Measurements from ENCODE around the gene NFATC1. TPM values are rescaled to one million over a fixed set of nuclear protein-coding genes. Genes with fewer than 3 reads are reported as not detected.
A peak's percentile ranks its signal among the peaks of the same experiment; 100 is the strongest.

The NFATC1 gene
- total RNA-seq, 2 donors from 2014 or later = 5.2 to 5.9 TPM

DNA sequence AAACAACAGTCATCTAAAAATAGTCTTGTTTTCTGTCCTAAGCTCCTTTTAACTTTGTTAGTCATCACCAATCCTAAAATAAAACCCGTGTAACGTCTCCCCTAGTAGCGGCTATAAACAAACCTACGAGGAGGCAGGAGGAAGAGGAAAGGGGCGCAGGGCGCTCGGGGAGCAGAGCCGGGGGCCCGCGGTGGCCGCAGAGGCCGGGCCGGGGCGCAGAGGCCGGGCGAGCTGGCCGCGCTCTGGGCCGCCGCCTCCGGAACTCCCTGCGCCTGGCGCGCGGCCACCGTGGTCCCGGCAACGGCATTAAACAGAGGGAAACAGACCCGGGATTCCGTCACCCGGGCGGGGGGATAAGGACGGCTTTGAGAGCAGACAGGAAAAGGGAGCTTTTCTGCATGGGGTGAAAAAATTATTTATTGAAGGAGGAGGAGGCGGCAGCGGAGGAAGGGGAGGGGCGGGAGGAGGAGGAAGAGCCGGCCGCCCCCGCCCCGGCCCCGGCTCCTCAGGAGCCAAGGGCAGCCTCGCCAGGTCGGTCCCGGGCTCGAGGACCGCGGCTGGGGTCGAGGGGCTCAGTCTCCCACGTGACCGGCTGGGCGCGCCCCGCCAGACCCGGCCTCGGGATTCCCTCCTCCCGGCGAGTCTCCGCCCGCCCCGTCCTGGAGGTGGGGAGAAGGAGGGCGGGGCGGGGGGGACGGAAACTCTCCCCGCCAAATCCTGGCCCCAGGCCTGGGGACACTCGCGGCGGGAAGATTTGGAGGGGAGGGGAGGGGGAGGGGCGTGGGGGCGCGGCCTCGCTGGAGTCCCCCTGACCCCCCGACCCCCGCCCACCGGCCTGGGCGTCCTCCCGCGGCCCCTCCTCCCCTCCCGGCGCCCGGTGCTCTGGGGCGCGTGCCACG, 1.8 kb upstream of the NFATC1 start:
- intact Hi-C loops (cut with DNase I) = no loop called here
- Histone ChIP-seq H3K4me1 (peaks cover 30% of the 10 kb centered on the region), H3K36me3 (replicated peaks in 1 of 2; ENCODE audit: insufficient read depth in 1 of 2, low read depth in 2 of 2) (no peaks in the 10 kb centered on the region), H3K27me3 (peaks cover 0 to 24% of the 10 kb centered on the region in 2 donors), H3K27ac (peak overlapping the region in 3 of 4 donors; percentile 66 to 83 (median 82)), H3K9me3 (no peaks in the 10 kb centered on the region), H3K4me3 (peak overlapping the region; percentile 1 to 20)
- DNase-seq (peak; percentile 91 to 94 (median 94)), ATAC-seq (peak; percentile 89)
- 0 to 1% methylated on average over 41 to 72 of the region's 83 CpGs for WGBS, 2 donors
- peak in 2 of 3 donors; percentile 43 to 55 for TF ChIP-seq POLR2A (IDR thresholded peaks at IDR 0.05)
- TF ChIP-seq, protein P1, sequence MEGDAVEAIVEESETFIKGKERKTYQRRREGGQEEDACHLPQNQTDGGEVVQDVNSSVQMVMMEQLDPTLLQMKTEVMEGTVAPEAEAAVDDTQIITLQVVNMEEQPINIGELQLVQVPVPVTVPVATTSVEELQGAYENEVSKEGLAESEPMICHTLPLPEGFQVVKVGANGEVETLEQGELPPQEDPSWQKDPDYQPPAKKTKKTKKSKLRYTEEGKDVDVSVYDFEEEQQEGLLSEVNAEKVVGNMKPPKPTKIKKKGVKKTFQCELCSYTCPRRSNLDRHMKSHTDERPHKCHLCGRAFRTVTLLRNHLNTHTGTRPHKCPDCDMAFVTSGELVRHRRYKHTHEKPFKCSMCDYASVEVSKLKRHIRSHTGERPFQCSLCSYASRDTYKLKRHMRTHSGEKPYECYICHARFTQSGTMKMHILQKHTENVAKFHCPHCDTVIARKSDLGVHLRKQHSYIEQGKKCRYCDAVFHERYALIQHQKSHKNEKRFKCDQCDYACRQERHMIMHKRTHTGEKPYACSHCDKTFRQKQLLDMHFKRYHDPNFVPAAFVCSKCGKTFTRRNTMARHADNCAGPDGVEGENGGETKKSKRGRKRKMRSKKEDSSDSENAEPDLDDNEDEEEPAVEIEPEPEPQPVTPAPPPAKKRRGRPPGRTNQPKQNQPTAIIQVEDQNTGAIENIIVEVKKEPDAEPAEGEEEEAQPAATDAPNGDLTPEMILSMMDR (IDR thresholded peaks at IDR 0.05) = no peak

DNA sequence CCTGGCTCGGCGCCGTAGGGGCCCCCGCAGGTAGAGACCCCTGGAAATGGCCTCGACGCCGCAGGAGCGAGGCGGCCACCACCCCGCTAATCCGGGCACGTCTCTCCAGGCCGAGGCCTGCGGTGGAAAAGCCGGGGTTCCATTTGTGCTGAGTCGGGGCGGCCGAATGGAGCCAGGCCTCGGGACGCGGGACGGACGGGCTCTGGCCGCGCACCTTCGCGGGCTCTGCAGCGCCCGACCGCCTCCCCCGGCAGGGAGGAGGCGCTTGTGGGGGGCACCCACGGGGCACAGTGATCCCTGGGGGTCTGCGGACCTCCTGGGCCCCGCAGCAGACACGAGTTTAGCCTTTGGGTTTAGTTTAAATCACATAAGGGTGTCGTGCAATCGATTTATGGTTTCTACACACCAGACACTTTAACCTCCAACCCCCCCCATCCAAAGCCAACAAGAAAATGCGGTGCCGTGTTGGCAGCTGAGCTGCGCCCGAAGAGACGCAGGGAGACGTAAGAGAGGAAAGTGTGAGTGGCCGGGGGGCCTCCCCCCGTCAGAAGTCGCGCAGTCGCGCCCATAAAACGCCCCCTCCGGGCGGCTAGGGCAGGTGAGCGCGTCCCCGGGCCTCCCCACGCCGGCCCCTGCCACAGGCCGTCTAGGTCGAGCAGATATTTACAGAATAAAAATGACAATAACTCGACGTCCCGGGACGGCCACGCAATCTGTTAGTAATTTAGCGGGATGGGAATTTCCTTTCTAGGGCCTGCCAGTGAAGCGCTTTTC, 1.0 kb upstream of the NFATC1 start:
- no peaks in the 10 kb centered on the region for H3K36me3 ChIP-seq (replicated peaks in 1 of 2; ENCODE audit: insufficient read depth in 1 of 2, low read depth in 2 of 2)
- H3K27ac ChIP-seq = peak overlapping the region in 3 of 4 donors; percentile 66 to 83 (median 82)
- peaks cover 37% of the 10 kb centered on the region for H3K4me1 ChIP-seq
- no peaks in the 10 kb centered on the region for H3K9me3 ChIP-seq
- DNase-seq (peak in 2 of 4 donors; percentile 35 to 41), ATAC-seq (peak; percentile 25)
- TF ChIP-seq, protein P1 (IDR thresholded peaks at IDR 0.05) = no peak
- no peak for TF ChIP-seq POLR2A (IDR thresholded peaks at IDR 0.05)
- peak overlapping the region; percentile 1 to 20 for H3K4me3 ChIP-seq
- 1 to 5% methylated on average over 16 to 65 of the region's 67 CpGs for WGBS, 2 donors
- H3K27me3 ChIP-seq = peaks cover 0 to 17% of the 10 kb centered on the region in 2 donors
- intact Hi-C loops (cut with DNase I) = no loop called here

DNA sequence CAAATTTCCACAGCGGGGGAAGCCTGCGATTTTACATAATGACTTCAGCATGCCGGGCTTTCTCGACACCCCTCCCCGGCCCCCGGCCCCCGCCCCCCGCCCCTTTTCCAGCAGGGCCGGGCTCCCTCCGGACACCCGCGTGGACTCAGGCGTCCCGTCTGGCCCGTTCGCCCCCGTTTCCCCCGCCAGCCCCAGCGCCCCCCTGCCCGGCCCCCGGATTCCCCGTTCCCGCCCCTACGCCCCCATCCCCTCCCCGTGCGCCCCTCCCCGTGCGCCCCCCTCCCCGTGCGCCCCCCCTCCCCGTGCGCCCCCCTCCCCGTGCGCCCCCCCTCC, 456 bp upstream of the NFATC1 start:
- H3K36me3 ChIP-seq (replicated peaks in 1 of 2; ENCODE audit: insufficient read depth in 1 of 2, low read depth in 2 of 2) = no peaks in the 10 kb centered on the region
- peaks cover 38% of the 10 kb centered on the region for H3K4me1 ChIP-seq
- DNase-seq (no peak), ATAC-seq (no peak)
- H3K9me3 ChIP-seq = no peaks in the 10 kb centered on the region
- no peak overlapping the region for H3K4me3 ChIP-seq
- TF ChIP-seq POLR2A (IDR thresholded peaks at IDR 0.05) = no peak
- TF ChIP-seq, protein P1 (IDR thresholded peaks at IDR 0.05) = no peak
- intact Hi-C loops (cut with DNase I) = no loop called here
- H3K27ac ChIP-seq = peak overlapping the region in 1 of 4 donors; percentile 82
- peaks cover 0 to 15% of the 10 kb centered on the region in 2 donors for H3K27me3 ChIP-seq
- WGBS, 2 donors = 1 to 11% methylated on average over 3 to 14 of the region's 34 CpGs

DNA sequence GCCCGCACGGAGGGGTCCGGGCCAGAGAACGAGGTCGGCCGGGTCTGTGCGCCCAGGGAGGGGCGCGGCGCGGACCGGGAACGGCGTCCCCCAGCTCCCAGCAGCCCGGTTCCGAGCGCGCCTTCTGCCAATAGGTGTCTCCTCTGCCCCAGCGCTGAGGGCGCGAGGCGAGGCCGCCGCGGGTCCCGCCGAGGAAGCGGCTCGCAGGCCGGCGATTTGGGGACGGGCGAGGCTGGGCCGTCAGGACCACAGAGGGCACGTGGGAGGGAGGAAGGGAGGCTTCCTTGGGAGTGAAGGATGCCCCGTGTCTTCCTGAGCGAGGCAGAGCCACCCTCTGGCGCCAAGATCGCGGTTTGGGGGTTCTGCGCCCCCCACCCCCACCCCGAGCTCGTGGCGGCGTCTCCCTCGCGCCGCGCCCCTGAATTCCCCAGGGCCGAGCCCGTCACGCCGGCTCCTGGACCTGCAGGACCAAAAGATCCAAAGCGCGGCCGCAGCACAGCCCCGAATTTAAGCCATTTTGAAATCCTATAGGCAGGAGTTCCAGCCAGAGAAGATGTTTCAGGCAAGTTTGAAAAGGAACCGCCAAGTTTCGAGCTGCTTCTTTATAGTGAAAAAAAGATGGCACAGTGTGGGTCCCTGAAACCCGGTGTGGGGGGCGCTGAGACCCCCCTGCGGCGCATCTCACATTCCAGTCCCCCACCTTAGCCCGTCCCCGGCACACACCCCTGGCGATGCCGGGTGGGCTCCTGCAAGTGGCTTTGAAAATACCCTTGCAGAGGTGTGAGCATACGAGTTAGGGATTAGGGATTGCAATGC, 909 bp downstream of the NFATC1 start:
- WGBS, 2 donors = 9 to 83% methylated on average over 3 to 58 of the region's 68 CpGs
- DNase-seq = peak in 2 of 4 donors; percentile 48 to 49
- Histone ChIP-seq H3K36me3 (replicated peaks in 1 of 2; ENCODE audit: insufficient read depth in 1 of 2, low read depth in 2 of 2) (no peaks in the 10 kb centered on the region), H3K27ac (peak overlapping the region in 1 of 4 donors; percentile 56), H3K9me3 (no peaks in the 10 kb centered on the region), H3K4me3 (no peak overlapping the region), H3K27me3 (peaks cover 0 to 15% of the 10 kb centered on the region in 2 donors), H3K4me1 (peaks cover 38% of the 10 kb centered on the region)
- ATAC-seq = no peak
- TF ChIP-seq, protein P1 (IDR thresholded peaks at IDR 0.05) = no peak
- no peak for TF ChIP-seq POLR2A (IDR thresholded peaks at IDR 0.05)
- intact Hi-C loops (cut with DNase I) = no loop called here
